Caco-2 (cell line): Measurements from ENCODE around the gene ARRB2. TPM values are rescaled to one million over a fixed set of nuclear protein-coding genes. Genes with fewer than 3 reads are reported as not detected.

ENCODE experiments used
- BruUV-seq: library from RNA; stranded (reverse); fragments of 400-500 nt; replicated peaks from 2 replicates; lab custom pipeline; 2021; lab: Mats Ljungman, UMichigan
- CTCF ChIA-PET: fragments of 300-600 bp; sonication (Branson Sonifier 250); formaldehyde crosslinking; loops from one replicate; lab custom pipeline; 2022; ENCODE audit warnings: antibody characterized with exemption; lab: Charles Lee
- POLR2A ChIA-PET: fragments of 300-600 bp; sonication (Branson Sonifier 250); formaldehyde crosslinking; loops from one replicate; lab custom pipeline; 2022; ENCODE audit warnings: antibody characterized with exemption; lab: Charles Lee
- DNase-seq, 2 experiments: peaks; one replicate each; pipeline versions ENCODE4 v3.0.0 to v3.0.0-alpha.2; 2020 to 2022
- H3K27me3 ChIP-seq: replicated peaks from 2 replicates; pipeline ENCODE4 v1.6.0; 2011; ENCODE audit warnings: low read length; ENCODE audit not compliant: control insufficient read depth, insufficient read depth
- H3K36me3 ChIP-seq: 2 replicates; pipeline ENCODE4 v1.5.1; 2011; ENCODE audit warnings: low read length; ENCODE audit not compliant: control insufficient read depth, insufficient read depth
- H3K4me1 ChIP-seq: fragments of 250-450 bp; sonication (Bioruptor Pico); 2 replicates; pipeline ENCODE4 v1.5.1; 2020; ENCODE audit warnings: mild to moderate bottlenecking
- H3K4me3 ChIP-seq: 2 replicates; pipeline ENCODE4 v1.5.1; 2011; ENCODE audit warnings: low read depth, mild to moderate bottlenecking, control low read depth, low read length
- H3K9me3 ChIP-seq: fragments of 250-450 bp; sonication (Bioruptor Pico); 2 replicates; pipeline ENCODE4 v1.5.1; 2020; ENCODE audit warnings: mild to moderate bottlenecking, moderate library complexity
- H3K27ac Mint-ChIP-seq: one replicate; pipeline ENCODE4 v1.8.0; 2022; ENCODE audit warnings: mixed read lengths; ENCODE audit not compliant: unreplicated experiment
- H3K27me3 Mint-ChIP-seq: one replicate; pipeline ENCODE4 v1.8.0; 2022; ENCODE audit warnings: mixed read lengths; ENCODE audit not compliant: insufficient read depth, unreplicated experiment
- H3K36me3 Mint-ChIP-seq: one replicate; pipeline ENCODE4 v1.8.0; 2022; ENCODE audit warnings: mild to moderate bottlenecking, mixed read lengths; ENCODE audit not compliant: insufficient read depth, unreplicated experiment
- H3K4me1 Mint-ChIP-seq: one replicate; pipeline ENCODE4 v1.8.0; 2022; ENCODE audit warnings: low read depth, mixed read lengths; ENCODE audit not compliant: unreplicated experiment
- H3K4me3 Mint-ChIP-seq: one replicate; pipeline ENCODE4 v1.8.0; 2022; ENCODE audit warnings: mild to moderate bottlenecking, moderate library complexity, mixed read lengths; ENCODE audit not compliant: unreplicated experiment
- H3K9me3 Mint-ChIP-seq: one replicate; pipeline ENCODE4 v1.8.0; 2022; ENCODE audit warnings: mixed read lengths; ENCODE audit not compliant: unreplicated experiment
- CTCF ChIP-seq, 2 experiments: fragments of 200-600 bp in 1 of 2; IDR thresholded peaks; 1 replicate in 1 of 2; 2 replicates in 1 of 2; pipeline versions ENCODE4 v1.5.1 to v1.8.0; 2011 to 2022; ENCODE audit warnings: antibody characterized with exemption in 1 of 2, control low read depth in 1 of 2, inconsistent platforms in 1 of 2, low read depth in 1 of 2, low read length in 1 of 2, mild to moderate bottlenecking in 1 of 2, moderate library complexity in 1 of 2; ENCODE audit not compliant: insufficient read depth in 1 of 2, severe bottlenecking in 1 of 2, unreplicated experiment in 1 of 2
- intact Hi-C: fragments of 100-400 bp; cut with micrococcal nuclease; formaldehyde crosslinking; loops from one replicate; pipeline ENCODE4 v1.10.0; 2022; ENCODE audit not compliant: unreplicated experiment
- total RNA-seq: library from RNA; stranded (reverse); gene quantifications from 2 replicates; pipeline ENCODE4 v1.2.3, GENCODE V29; 2022

The ARRB2 gene
- total RNA-seq, 1 experiment from 2014 or later = 37.1 TPM

GRCh38 chr17:4725646-4726310 is 15.3 kb downstream of the ARRB2 start:
- no peaks in the 10 kb centered on the region for H3K27me3 ChIP-seq
- no peaks in the 10 kb centered on the region for H3K36me3 ChIP-seq
- ChIA-PET CTCF (no interaction called here), POLR2A (no interaction called here)
- no peak for DNase-seq
- no peak for TF ChIP-seq CTCF (IDR thresholded peaks at IDR 0.05; ENCODE audit: insufficient read depth in 1 of 2, low read depth in 1 of 2, low read length in 1 of 2, severe bottlenecking in 1 of 2, unreplicated experiment in 1 of 2)
- BruUV-seq = no TSS peak
- Mint-ChIP-seq H3K4me3 (no peak overlapping the region), H3K4me1 (peaks cover 5% of the 10 kb centered on the region), H3K27ac (no peak overlapping the region), H3K27me3 (no peaks in the 10 kb centered on the region), H3K9me3 (no peaks in the 10 kb centered on the region), H3K36me3 (peaks cover 9% of the 10 kb centered on the region)
- H3K4me1 ChIP-seq = peaks cover 13% of the 10 kb centered on the region; the same call in 1 of the 2 replicates
- intact Hi-C loops = no loop called here
- no peak overlapping the region for H3K4me3 ChIP-seq
- H3K9me3 ChIP-seq = no peaks in the 10 kb centered on the region

DNA sequence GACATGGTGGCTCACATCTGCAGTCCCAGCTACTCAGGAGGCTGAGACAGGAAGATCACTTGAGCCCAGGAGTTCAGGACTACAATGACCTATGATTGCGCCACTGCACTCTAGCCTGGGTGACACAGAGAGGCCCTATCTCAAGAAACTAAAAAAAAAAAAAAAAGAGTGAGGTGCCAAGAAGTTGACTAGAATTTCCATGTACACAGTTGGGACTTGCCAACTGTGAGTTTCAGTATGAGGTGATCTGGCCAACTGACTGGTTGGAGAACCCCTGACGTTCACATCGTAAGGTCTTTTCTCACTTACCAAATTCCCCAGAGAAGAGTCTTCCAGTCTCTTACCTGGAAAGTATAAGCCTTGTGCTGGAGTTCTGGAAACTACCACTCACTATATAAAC is 17.7 kb downstream of the ARRB2 start:
- POLR2A ChIA-PET = no interaction called here
- Mint-ChIP-seq H3K27ac (no peak overlapping the region), H3K36me3 (peaks cover 17% of the 10 kb centered on the region), H3K27me3 (no peaks in the 10 kb centered on the region), H3K4me1 (peaks cover 7% of the 10 kb centered on the region), H3K9me3 (no peaks in the 10 kb centered on the region), H3K4me3 (no peak overlapping the region)
- 0 out of 2 replicates have a peak, but pooled peaks cover 3% of the 10 kb centered on the region for H3K4me1 ChIP-seq
- intact Hi-C loops = no loop called here
- no TSS peak for BruUV-seq
- H3K36me3 ChIP-seq = no peaks in the 10 kb centered on the region
- DNase-seq = no peak
- H3K9me3 ChIP-seq = no peaks in the 10 kb centered on the region
- no peak for TF ChIP-seq CTCF (IDR thresholded peaks at IDR 0.05; ENCODE audit: insufficient read depth in 1 of 2, low read depth in 1 of 2, low read length in 1 of 2, severe bottlenecking in 1 of 2, unreplicated experiment in 1 of 2)
- H3K27me3 ChIP-seq = no peaks in the 10 kb centered on the region
- no peak overlapping the region for H3K4me3 ChIP-seq
- CTCF ChIA-PET = no interaction called here

- ChIA-PET CTCF (interaction anchor here (3.3 kb wide), 1 partner anchor 56 kb away, joined by 31 read pairs; the partner anchor contains the start of gene GLTPD2), POLR2A (no interaction called here)
- no peak overlapping the region for H3K4me3 ChIP-seq
- no peaks in the 10 kb centered on the region for H3K9me3 ChIP-seq
- intact Hi-C loops = no loop called here
- no peak for DNase-seq
- H3K4me3 Mint-ChIP-seq = no peak overlapping the region
- no TSS peak for BruUV-seq
- peaks cover 20% of the 10 kb centered on the region for H3K36me3 Mint-ChIP-seq
- no peaks in the 10 kb centered on the region for H3K36me3 ChIP-seq
- H3K27me3 Mint-ChIP-seq = no peaks in the 10 kb centered on the region
- TF ChIP-seq CTCF (IDR thresholded peaks at IDR 0.05; ENCODE audit: insufficient read depth in 1 of 2, low read depth in 1 of 2, low read length in 1 of 2, severe bottlenecking in 1 of 2, unreplicated experiment in 1 of 2) = peak in 1 of 2 experiments; percentile 16
- H3K4me1 Mint-ChIP-seq = peaks cover 14% of the 10 kb centered on the region
- no peak overlapping the region for H3K27ac Mint-ChIP-seq
- H3K4me1 ChIP-seq = 0 out of 2 replicates have a peak, but pooled peaks cover 3% of the 10 kb centered on the region
- H3K9me3 Mint-ChIP-seq = no peaks in the 10 kb centered on the region
- H3K27me3 ChIP-seq = no peaks in the 10 kb centered on the region
Measured at GRCh38 chr17:4733073-4733531, 22.7 kb downstream of the ARRB2 start.
